Uterus (tissue), 4 donors: ENCODE data around the gene MACROH2A1. TPM values are rescaled to one million over a fixed set of nuclear protein-coding genes. Genes with fewer than 3 reads are reported as not detected.

Experiments
- DNase-seq, 2 donors: peaks; one replicate each; pipeline ENCODE4 v3.0.0-alpha.2; 2019 to 2020
- H3K27ac ChIP-seq, 2 donors: fragments of 200-600 bp; sonication (generic); 1 replicate in 1 of 2; 2 replicates in 1 of 2; pipeline ENCODE4 v1.5.1; 2016 to 2018
- H3K27me3 ChIP-seq, 2 donors: fragments of 200-600 bp; sonication (generic); one replicate each; pipeline ENCODE4 v1.5.1; 2018 to 2019; ENCODE audit warnings: control low read depth in 1 of 2
- H3K36me3 ChIP-seq, 2 donors: fragments of 200-600 bp; sonication (generic); one replicate each; pipeline ENCODE4 v1.5.1; 2019; ENCODE audit warnings: control low read depth in 1 of 2
- H3K4me1 ChIP-seq, 2 donors: fragments of 200-600 bp; sonication (generic); one replicate each; pipeline ENCODE4 v1.5.1; 2018 to 2019; ENCODE audit warnings: control low read depth in 1 of 2
- H3K4me3 ChIP-seq, 2 donors: fragments of 200-600 bp; sonication (generic); 1 replicate in 1 of 2; 2 replicates in 1 of 2; pipeline ENCODE4 v1.5.1; 2018 to 2019; ENCODE audit warnings: mild to moderate bottlenecking in 1 of 2
- H3K9me3 ChIP-seq, 2 donors: fragments of 200-600 bp; sonication (generic); one replicate each; pipeline ENCODE4 v1.5.1; 2019; ENCODE audit warnings: control low read depth in 1 of 2
- CTCF ChIP-seq, 4 experiments: fragments of 200-600 bp in 2 of 4; fragments of 450-650 bp in 2 of 4; sonication (generic) in 2 of 4; IDR thresholded peaks; one replicate each; pipeline ENCODE4 v1.5.1; 2016 to 2019; ENCODE audit warnings: antibody characterized with exemption in 4 of 4, mild to moderate bottlenecking in 2 of 4, moderate library complexity in 1 of 4
- POLR2A ChIP-seq, 2 donors: fragments of 450-650 bp; IDR thresholded peaks; one replicate each; pipeline ENCODE4 v1.6.1; 2016; ENCODE audit warnings: antibody characterized with exemption in 2 of 2, mild to moderate bottlenecking in 1 of 2, moderate library complexity in 1 of 2
- intact Hi-C: fragments of 100-400 bp; cut with DNase I; formaldehyde crosslinking; loops from one replicate; pipeline ENCODE4 v1.15.1; 2023; ENCODE audit warnings: low total_unique reads
- total RNA-seq, 4 donors: library from RNA; depleted of rRNA in 3 of 4; stranded (reverse); fragments of >200 nt in 3 of 4; gene quantifications; one replicate each; pipeline versions ENCODE4 v1.1.0 to v1.2.4, GENCODE V29; 2014 to 2023
- donor health status: DM: yes; HTN: yes; CAD: no.

Gene MACROH2A1
- total RNA-seq, 4 donors from 2014 or later: 121 to 200 (median 141) TPM

GRCh38 chr5:135315386-135315785, 83.6 kb downstream of the MACROH2A1 start:
- intact Hi-C loops: no loop called here
- Histone ChIP-seq H3K27me3 (no peaks in the 10 kb centered on the region), H3K4me3 (no peak overlapping the region)

GRCh38 chr5:135313946-135314345, 85.1 kb downstream of the MACROH2A1 start:
- Histone ChIP-seq H3K27me3 (no peaks in the 10 kb centered on the region), H3K9me3 (no peaks in the 10 kb centered on the region), H3K36me3 (no peaks in the 10 kb centered on the region), H3K4me3 (no peak overlapping the region), H3K4me1 (no peaks in the 10 kb centered on the region), H3K27ac (no peak overlapping the region)
- intact Hi-C loops: no loop called here
- TF ChIP-seq POLR2A (IDR thresholded peaks at IDR 0.05) (no peak), CTCF (IDR thresholded peaks at IDR 0.05) (no peak)
- no peak for DNase-seq

More at GRCh38 chr5:135315386-135315785, 83.6 kb downstream of the MACROH2A1 start:
- no peak for DNase-seq
- Histone ChIP-seq H3K27ac (no peak overlapping the region), H3K9me3 (no peaks in the 10 kb centered on the region), H3K4me1 (no peaks in the 10 kb centered on the region), H3K36me3 (no peaks in the 10 kb centered on the region)
- TF ChIP-seq CTCF (IDR thresholded peaks at IDR 0.05): no peak
- TF ChIP-seq POLR2A (IDR thresholded peaks at IDR 0.05): no peak

GRCh38 chr5:135313405-135313804, 85.6 kb downstream of the MACROH2A1 start:
- H3K36me3 ChIP-seq: no peaks in the 10 kb centered on the region
- no peak for DNase-seq
- no peaks in the 10 kb centered on the region for H3K4me1 ChIP-seq
- no peaks in the 10 kb centered on the region for H3K27me3 ChIP-seq
- H3K4me3 ChIP-seq: no peak overlapping the region
- TF ChIP-seq CTCF (IDR thresholded peaks at IDR 0.05): no peak
- no peak for TF ChIP-seq POLR2A (IDR thresholded peaks at IDR 0.05)
- intact Hi-C loops: no loop called here
- H3K9me3 ChIP-seq: no peaks in the 10 kb centered on the region
- H3K27ac ChIP-seq: no peak overlapping the region

- intact Hi-C loops: no loop called here
- DNase-seq: no peak
These were observed 86.6 kb downstream of the MACROH2A1 start for GRCh38 chr5:135312255-135312935.

More at GRCh38 chr5:135312255-135312935, 86.6 kb downstream of the MACROH2A1 start:
- H3K36me3 ChIP-seq: no peaks in the 10 kb centered on the region
- no peak overlapping the region for H3K4me3 ChIP-seq
- no peak overlapping the region for H3K27ac ChIP-seq
- TF ChIP-seq POLR2A (IDR thresholded peaks at IDR 0.05) (no peak), CTCF (IDR thresholded peaks at IDR 0.05) (no peak)
- no peaks in the 10 kb centered on the region for H3K27me3 ChIP-seq
- H3K4me1 ChIP-seq: no peaks in the 10 kb centered on the region
- no peaks in the 10 kb centered on the region for H3K9me3 ChIP-seq
